HEK293 (cell line): Measurements from ENCODE around the gene DIS3L2.

Source experiments
- CTCF ChIA-PET: fragments of 350-600 bp; formaldehyde crosslinking; extraction: SDS; loops from one replicate; lab custom pipeline; 2021; ENCODE audit warnings: antibody characterized with exemption; lab: Yijun Ruan, JAX
- POLR2A ChIA-PET: fragments of 300-600 bp; formaldehyde crosslinking; extraction: SDS; loops from one replicate; lab custom pipeline; 2020; ENCODE audit warnings: antibody characterized with exemption, inconsistent platforms; lab: Yijun Ruan, JAX
- H3K27ac ChIP-seq: fragments of 200-500 bp; sonication (Bioruptor generic); 2 replicates; pipeline ENCODE4 v1.5.1; 2014; ENCODE audit warnings: low read depth, low read length, control low read depth, inconsistent platforms; ENCODE audit errors: extremely low read depth
- H3K36me3 ChIP-seq, 2 experiments: fragments of 200-500 bp in 1 of 2; sonication (Bioruptor generic) in 1 of 2; 1 replicate in 1 of 2; 2 replicates in 1 of 2; pipeline ENCODE4 v1.5.1; 2014 to 2017; ENCODE audit warnings: inconsistent platforms in 2 of 2, low read length in 2 of 2; ENCODE audit not compliant: control insufficient read depth in 2 of 2, insufficient read depth in 1 of 2
- H3K4me1 ChIP-seq: fragments of 200-500 bp; sonication (Bioruptor generic); 2 replicates; pipeline ENCODE4 v1.5.1; 2014; ENCODE audit warnings: mild to moderate bottlenecking, low read length, inconsistent platforms; ENCODE audit not compliant: control insufficient read depth, insufficient read depth
- H3K4me3 ChIP-seq: 2 replicates; pipeline ENCODE4 v1.5.1; 2011; ENCODE audit warnings: low read depth, mild to moderate bottlenecking, control low read depth, low read length, moderate library complexity
- H3K9me3 ChIP-seq: fragments of 200-500 bp; sonication (Bioruptor generic); 2 replicates; pipeline ENCODE4 v1.5.1; 2014; ENCODE audit warnings: low read depth, low read length, inconsistent platforms; ENCODE audit not compliant: control insufficient read depth, insufficient read depth
- GFI1B ChIP-seq: fragments of 450-650 bp; formaldehyde crosslinking; IDR thresholded peaks from 2 replicates; pipeline ENCODE4 v1.5.1; 2016; ENCODE audit warnings: missing biosample characterization, missing genetic modification characterization
- HIC1 ChIP-seq: fragments of 450-650 bp; formaldehyde crosslinking; IDR thresholded peaks from 2 replicates; pipeline ENCODE4 v1.5.1; 2016; ENCODE audit warnings: missing biosample characterization, missing genetic modification characterization
- MEIS1 ChIP-seq: sonication (generic); formaldehyde crosslinking; IDR thresholded peaks from 2 replicates; pipeline ENCODE4 v1.8.1; 2022; ENCODE audit warnings: missing genetic modification reagents, mild to moderate bottlenecking, borderline replicate concordance
- SCRT2 ChIP-seq: fragments of 450-650 bp; formaldehyde crosslinking; IDR thresholded peaks from 2 replicates; pipeline ENCODE4 v1.5.1; 2016; ENCODE audit warnings: missing biosample characterization, missing genetic modification characterization
- SETDB1 ChIP-seq: IDR thresholded peaks from one replicate; pipeline ENCODE4 v1.6.1; 2017; ENCODE audit warnings: mild to moderate bottlenecking, low read length, moderate library complexity, mixed read lengths; ENCODE audit not compliant: insufficient read length
- ZBTB7A ChIP-seq: fragments of 450-650 bp; formaldehyde crosslinking; IDR thresholded peaks from 2 replicates; pipeline ENCODE4 v1.5.1; 2016; ENCODE audit warnings: low read depth, missing biosample characterization, missing genetic modification characterization
- ZNF121 ChIP-seq: fragments of 450-650 bp; formaldehyde crosslinking; IDR thresholded peaks from 2 replicates; pipeline ENCODE4 v1.5.1; 2016; ENCODE audit warnings: missing biosample characterization, missing genetic modification characterization
- ZNF146 ChIP-seq: fragments of 450-650 bp; formaldehyde crosslinking; IDR thresholded peaks from 2 replicates; pipeline ENCODE4 v1.5.1; 2016; ENCODE audit warnings: missing biosample characterization, missing genetic modification characterization
- ZNF157 ChIP-seq: fragments of 450-650 bp; formaldehyde crosslinking; IDR thresholded peaks from 2 replicates; pipeline ENCODE4 v1.5.1; 2016; ENCODE audit warnings: missing biosample characterization, missing genetic modification characterization
- ZNF2 ChIP-seq: fragments of 450-650 bp; formaldehyde crosslinking; IDR thresholded peaks from 2 replicates; pipeline ENCODE4 v1.5.1; 2016; ENCODE audit warnings: missing biosample characterization, missing genetic modification characterization
- ZNF221 ChIP-seq: fragments of 450-650 bp; formaldehyde crosslinking; IDR thresholded peaks from 2 replicates; pipeline ENCODE4 v1.5.1; 2017; ENCODE audit warnings: missing biosample characterization, missing genetic modification characterization, borderline replicate concordance
- ZNF23 ChIP-seq: fragments of 450-650 bp; formaldehyde crosslinking; IDR thresholded peaks from 2 replicates; pipeline ENCODE4 v1.5.1; 2016; ENCODE audit warnings: missing biosample characterization, missing genetic modification characterization, borderline replicate concordance
- ZNF362 ChIP-seq: fragments of 450-650 bp; formaldehyde crosslinking; IDR thresholded peaks from 2 replicates; pipeline ENCODE4 v1.5.1; 2016; ENCODE audit warnings: missing biosample characterization, missing genetic modification characterization
- ZNF366 ChIP-seq: fragments of 450-650 bp; formaldehyde crosslinking; conservative IDR thresholded peaks from 2 replicates; pipeline ENCODE4 v1.5.1; 2016; ENCODE audit warnings: missing biosample characterization, missing genetic modification characterization
- ZNF404 ChIP-seq: fragments of 450-650 bp; formaldehyde crosslinking; IDR thresholded peaks from 2 replicates; pipeline ENCODE4 v1.5.1; 2017; ENCODE audit warnings: missing biosample characterization, missing genetic modification characterization
- ZNF433 ChIP-seq: fragments of 450-650 bp; formaldehyde crosslinking; IDR thresholded peaks from 2 replicates; pipeline ENCODE4 v1.5.1; 2016; ENCODE audit warnings: missing biosample characterization, missing genetic modification characterization, low read depth
- ZNF449 ChIP-seq: fragments of 450-650 bp; formaldehyde crosslinking; IDR thresholded peaks from 2 replicates; pipeline ENCODE4 v1.5.1; 2017; ENCODE audit warnings: missing biosample characterization, mild to moderate bottlenecking, missing genetic modification characterization, moderate library complexity
- ZNF560 ChIP-seq: fragments of 450-650 bp; formaldehyde crosslinking; IDR thresholded peaks from 2 replicates; pipeline ENCODE4 v1.5.1; 2017; ENCODE audit warnings: missing biosample characterization, missing genetic modification characterization, borderline replicate concordance
- ZNF580 ChIP-seq: fragments of 450-650 bp; formaldehyde crosslinking; IDR thresholded peaks from 2 replicates; pipeline ENCODE4 v1.5.1; 2016; ENCODE audit warnings: missing biosample characterization, missing genetic modification characterization
- ZNF585B ChIP-seq: fragments of 450-650 bp; formaldehyde crosslinking; IDR thresholded peaks from 2 replicates; pipeline ENCODE4 v1.5.1; 2016; ENCODE audit warnings: missing biosample characterization, missing genetic modification characterization
- ZNF610 ChIP-seq: fragments of 450-650 bp; formaldehyde crosslinking; IDR thresholded peaks from 2 replicates; pipeline ENCODE4 v1.5.1; 2016; ENCODE audit warnings: missing biosample characterization, missing genetic modification characterization, borderline replicate concordance
- ZNF791 ChIP-seq: fragments of 450-650 bp; formaldehyde crosslinking; IDR thresholded peaks from 2 replicates; pipeline ENCODE4 v1.5.1; 2016; ENCODE audit warnings: missing biosample characterization, missing genetic modification characterization

DIS3L2 gene

DNA sequence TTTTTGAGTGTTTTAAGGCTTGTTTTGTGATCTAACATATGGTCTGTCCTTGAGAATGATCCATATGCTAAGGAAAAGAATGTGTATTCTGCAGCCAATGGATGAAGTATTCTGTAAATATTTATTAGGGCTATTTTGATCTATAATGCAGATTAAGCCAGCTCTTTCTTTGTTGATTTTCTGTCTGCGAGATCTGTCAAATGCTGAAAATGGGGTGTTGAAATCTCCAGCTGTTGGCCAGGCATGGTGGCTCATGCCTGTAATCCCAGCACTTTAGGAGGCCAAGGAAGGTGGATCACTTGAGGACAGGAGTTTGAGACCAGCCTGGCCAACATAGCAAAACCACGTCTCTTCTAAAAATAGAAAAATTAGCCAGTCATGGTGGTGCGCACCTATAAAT lies 132.7 kb downstream of the DIS3L2 start:
- ChIA-PET CTCF (no interaction called here), POLR2A (no interaction called here)
- no peak for TF ChIP-seq ZNF362 (tag by site-specific recombination)
- no peak for TF ChIP-seq ZNF221 (tag by site-specific recombination)
- no peak for TF ChIP-seq HIC1 (tag by site-specific recombination)
- TF ChIP-seq ZNF157, result no peak
- no peak for TF ChIP-seq ZNF121
- no peak for TF ChIP-seq ZNF585B
- Histone ChIP-seq H3K9me3 (no peaks in the 10 kb centered on the region), H3K4me3 (no peak overlapping the region), H3K27ac (no peak overlapping the region), H3K4me1 (no peaks in the 10 kb centered on the region), H3K36me3 (peaks cover 0 to 6% of the 10 kb centered on the region in 2 experiments; a peak in 1 of 3 replicates)

GRCh38 chr2:232094883-232095282 lies 133.4 kb downstream of the DIS3L2 start:
- Histone ChIP-seq H3K4me3 (no peak overlapping the region), H3K4me1 (no peaks in the 10 kb centered on the region), H3K36me3 (peaks cover 0 to 6% of the 10 kb centered on the region in 2 experiments; a peak in 1 of 3 replicates), H3K27ac (no peak overlapping the region), H3K9me3 (no peaks in the 10 kb centered on the region)
- POLR2A ChIA-PET, result no interaction called here
- CTCF ChIA-PET, result interaction anchor here (1.1 kb wide), 1 partner anchor 47 kb away, joined by 3 read pairs; no protein-coding TSS in a partner anchor
- TF ChIP-seq GFI1B (no peak), SETDB1 (peak; percentile 92)
- TF ChIP-seq, all 188 proteins: peak for 1

DNA sequence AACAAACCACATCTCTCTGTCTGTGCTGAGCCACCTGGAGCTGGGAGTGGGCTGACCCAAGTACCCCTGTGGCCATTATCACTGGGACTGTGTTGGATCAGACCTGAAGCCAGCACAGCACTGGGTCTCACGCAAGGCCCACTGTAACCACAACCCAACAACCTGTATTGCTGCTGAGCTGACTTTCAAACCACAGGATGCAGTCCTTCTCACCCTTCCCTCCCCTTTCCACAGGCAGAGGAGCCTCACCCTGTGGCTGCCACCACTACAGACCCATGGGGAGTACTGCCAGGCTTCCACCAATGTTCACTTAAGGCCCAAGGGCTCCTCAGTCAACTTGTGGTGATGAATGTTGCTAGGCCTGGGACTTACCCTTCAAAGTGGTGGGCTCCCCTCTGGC lies 135.7 kb downstream of the DIS3L2 start:
- H3K4me3 ChIP-seq, result no peak overlapping the region
- POLR2A ChIA-PET, result no interaction called here

More for the DNA sequence above, 135.7 kb downstream of the DIS3L2 start:
- H3K36me3 ChIP-seq, result peaks cover 0 to 6% of the 10 kb centered on the region in 2 experiments; a peak in 1 of 3 replicates
- H3K4me1 ChIP-seq, result no peaks in the 10 kb centered on the region
- H3K27ac ChIP-seq, result no peak overlapping the region
- no peaks in the 10 kb centered on the region for H3K9me3 ChIP-seq
- no peak for TF ChIP-seq ZNF366 (tag by site-specific recombination)
- TF ChIP-seq ZNF610, result no peak
- no peak for TF ChIP-seq ZNF560 (tag by site-specific recombination)
- no peak for TF ChIP-seq ZNF580 (tag by site-specific recombination)
- no peak for TF ChIP-seq ZNF146
- TF ChIP-seq ZNF404 (tag by site-specific recombination), result no peak
- TF ChIP-seq ZNF449 (tag by site-specific recombination), result no peak
- no peak for TF ChIP-seq ZNF23 (tag by site-specific recombination)
- TF ChIP-seq ZNF585B, result no peak
- no peak for TF ChIP-seq ZBTB7A
- TF ChIP-seq ZNF433 (tag by site-specific recombination), result no peak
- TF ChIP-seq ZNF791 (tag by site-specific recombination), result no peak
- no peak for TF ChIP-seq ZNF2 (tag by site-specific recombination)
- TF ChIP-seq SCRT2, result no peak
- TF ChIP-seq MEIS1 (CRISPR knock-in tag), result no peak
- CTCF ChIA-PET, result no interaction called here
